GM19193 (cell line): ENCODE results near the gene COL5A1.

Experiments used
- POLR2A ChIP-seq: IDR thresholded peaks from 4 replicates; pipeline ENCODE4 v1.6.1; 2011; ENCODE audit not compliant: insufficient read depth, insufficient read length; ENCODE audit errors: extremely low read depth

The COL5A1 gene

DNA sequence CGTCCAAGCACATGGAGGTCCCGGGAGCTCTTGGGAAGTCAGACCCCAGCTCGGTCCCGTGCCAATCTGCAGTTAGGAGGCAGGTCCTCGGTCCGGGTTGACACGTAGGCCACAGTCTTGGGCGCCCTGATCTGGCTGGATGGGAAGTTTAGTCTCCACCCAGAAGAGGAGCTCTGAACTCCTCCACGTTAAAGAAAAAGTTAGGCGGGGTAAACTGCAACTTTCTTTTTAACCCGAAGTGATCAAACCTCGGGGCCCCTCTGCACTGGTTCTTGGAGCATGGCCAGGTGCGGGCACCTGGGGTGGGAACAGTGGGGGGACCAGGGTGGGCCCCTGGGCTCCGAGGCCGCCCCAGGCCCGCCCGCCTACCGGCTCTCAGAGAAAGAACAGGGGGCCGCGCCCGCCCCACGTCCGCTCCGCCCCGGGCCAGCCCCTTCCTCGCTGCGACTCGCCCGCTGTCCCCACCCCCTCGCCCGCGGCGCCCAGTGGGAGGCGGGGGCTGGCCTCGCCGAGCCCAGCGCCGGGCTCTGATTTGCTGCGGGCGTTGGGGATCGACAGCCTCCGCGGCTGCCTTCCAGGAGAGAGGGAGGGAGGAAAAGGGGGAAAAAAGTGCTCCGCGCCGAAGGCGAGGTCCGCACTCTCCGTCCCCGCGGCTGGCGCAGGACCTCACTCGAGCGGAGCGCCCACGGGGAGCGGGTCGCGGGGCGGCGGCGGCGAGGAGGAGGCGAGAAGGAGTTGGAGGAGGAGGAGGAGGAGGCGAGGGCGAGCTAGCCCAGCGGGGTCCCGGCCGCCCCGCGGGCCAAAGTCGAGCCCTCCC is at the start of gene COL5A1:
TSS of gene COL5A1 (plus strand) at position 631 of the 817 bp plus-strand sequence. CDS start 385 bp downstream, outside the sequence.
- no peak for TF ChIP-seq POLR2A

DNA sequence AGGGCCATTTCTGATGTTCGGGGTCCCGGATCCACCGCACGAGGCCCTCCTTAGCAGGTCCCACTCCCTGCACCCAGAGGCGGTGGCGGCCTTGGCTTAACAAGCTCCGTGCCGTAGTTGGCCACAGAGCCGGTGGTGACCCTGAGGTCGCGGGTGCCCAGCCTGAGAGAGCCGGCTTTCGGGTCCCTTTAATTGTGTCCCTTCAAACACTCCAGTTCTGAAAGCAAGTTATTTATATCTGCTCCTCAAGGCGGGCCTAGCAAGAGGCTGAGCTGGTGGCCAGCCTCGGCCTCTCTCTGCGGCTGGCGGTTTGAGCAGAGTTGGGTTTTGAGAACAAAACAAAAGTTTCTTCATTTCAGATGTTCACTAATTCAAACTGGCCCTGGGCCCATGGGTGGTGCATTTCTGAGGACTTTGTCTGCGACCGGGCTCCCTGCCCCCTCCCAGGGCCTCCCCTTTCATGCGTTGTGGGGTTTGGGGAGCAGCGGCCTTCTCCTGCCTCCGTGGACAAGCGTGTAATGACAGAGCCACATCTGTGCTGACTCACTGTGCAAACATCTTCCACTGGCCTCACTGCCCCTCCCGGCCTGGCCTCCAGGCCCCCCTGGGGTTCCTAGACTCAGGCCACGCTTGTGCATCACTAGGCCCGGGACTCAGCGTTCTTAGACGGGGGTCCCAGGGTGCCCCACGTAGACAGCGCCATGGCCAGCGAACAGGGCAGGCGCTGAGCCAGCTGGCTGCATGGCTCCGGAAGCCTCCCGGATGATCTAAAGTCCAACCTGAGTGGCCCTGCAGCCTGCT is 49.4 kb upstream of the COL5A1 start:
- no peak for TF ChIP-seq POLR2A

DNA sequence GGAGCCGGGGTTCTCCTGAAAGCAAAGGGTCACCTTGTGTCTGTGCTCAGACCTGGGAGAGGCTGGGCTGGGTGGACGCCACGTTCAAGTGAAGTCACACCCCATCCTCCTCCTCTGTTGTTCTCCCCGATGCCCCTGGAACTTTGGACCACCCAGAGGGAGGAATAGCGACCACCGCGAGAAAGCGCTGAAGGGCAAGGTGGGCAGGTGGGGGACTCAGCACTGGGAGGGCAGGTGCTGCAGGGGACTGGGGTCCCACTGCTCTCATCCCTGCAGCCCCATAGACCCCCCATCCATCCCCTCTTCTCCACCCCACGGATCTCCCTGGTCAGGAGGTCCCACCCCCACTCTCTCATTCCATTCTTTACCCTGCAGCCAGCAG is 48.8 kb upstream of the COL5A1 start:
- no peak for TF ChIP-seq POLR2A

DNA sequence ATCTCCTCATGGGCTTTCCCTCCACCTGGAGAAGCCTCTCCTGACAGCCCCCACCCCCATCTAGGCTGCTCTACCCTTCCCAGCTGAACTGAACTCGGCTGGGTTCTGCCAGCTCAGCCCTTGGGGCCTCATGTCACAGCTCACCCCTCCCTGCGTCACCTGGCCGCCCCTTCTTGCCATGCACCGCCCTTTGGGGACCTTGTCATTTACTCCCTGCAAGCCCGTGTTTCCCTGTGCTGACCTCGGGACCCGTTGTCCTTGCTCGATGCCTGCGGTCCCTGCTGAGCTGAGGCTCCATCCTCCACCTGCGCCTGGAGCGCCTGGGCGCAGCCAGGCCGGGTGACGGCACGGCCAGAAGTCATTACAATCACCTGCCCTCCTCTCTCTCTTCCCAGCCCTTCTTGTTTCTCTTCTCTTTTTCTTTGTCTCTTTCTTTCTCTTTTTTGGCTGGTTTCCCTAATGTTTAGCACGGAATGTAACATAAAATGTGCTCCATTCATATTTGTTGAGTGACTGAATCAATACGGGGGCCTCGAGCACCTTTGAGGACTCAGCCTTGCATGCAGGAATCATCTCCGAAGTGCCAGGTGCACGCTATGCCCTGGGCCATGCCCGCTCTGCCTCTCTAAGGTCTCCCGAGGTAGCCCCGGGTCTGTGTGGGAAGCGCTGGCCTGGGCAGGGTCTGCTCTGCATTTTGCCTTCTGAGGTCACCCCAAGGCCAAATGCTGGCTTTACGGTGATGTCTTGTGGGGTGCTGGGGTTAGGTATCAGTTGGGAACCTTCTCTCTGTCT is 48.1 kb upstream of the COL5A1 start:
- TF ChIP-seq POLR2A: no peak

DNA sequence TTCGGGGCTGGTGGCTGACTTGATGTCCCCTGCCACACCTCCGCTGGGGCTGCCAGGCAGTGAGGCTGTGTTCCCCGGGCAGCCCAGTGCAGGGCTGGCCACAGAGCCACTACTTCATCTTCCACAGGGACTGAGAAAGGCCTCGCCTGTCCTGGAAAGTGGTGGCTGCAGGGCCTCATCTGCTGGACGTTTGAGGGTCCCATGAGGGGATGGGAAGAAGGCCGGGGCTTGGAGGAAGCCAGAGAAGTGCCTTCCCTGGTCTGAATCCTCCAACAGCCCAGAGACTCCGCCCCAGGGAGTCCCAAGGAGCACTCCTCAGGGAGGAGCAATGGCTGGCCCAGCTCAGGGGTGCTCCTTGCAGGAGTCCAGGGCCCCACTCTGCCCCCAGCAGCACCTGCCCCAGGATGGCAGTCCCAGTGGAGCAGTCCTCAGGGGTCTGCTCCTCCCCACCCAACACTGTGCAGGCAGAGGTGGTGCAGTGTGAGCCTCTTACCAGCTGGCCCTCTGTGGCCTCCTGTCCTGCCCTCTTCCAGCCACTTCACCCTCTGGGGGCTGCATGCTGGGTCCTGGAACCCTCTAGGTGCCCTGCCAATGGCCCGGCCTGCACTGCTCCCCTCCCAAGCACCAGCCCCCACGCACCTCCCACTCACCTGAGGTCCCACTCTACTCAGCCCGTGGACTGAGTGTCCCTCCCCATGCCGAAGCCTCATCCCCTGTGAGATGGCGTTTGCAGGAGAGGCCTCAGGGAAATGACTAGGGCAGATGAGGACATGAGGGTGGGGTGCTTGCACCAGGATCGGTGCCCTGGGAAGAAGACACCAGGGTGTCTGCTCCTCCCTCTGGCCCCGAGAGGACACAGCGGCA is 47.3 kb upstream of the COL5A1 start:
- TF ChIP-seq POLR2A: no peak

DNA sequence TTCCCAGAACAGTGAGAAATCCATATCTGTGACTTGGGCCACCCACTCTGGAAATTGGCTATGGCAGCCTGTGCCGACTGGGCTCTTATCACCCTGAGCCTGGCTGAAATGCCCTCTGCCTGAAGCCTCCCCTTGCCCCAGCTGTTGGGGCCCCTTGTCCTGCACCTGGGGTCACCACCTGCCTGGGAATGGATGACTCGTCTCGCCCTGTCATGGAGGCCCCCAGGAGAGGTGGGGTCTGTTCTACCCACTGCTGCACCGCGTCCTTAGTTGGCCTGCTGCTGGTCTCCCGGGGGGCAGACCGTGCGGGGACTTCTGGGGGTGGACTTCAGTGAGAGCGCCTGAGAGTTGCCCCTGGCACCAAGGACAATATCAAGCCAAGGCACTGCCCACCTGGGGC is 46.6 kb upstream of the COL5A1 start:
- TF ChIP-seq POLR2A: no peak

DNA sequence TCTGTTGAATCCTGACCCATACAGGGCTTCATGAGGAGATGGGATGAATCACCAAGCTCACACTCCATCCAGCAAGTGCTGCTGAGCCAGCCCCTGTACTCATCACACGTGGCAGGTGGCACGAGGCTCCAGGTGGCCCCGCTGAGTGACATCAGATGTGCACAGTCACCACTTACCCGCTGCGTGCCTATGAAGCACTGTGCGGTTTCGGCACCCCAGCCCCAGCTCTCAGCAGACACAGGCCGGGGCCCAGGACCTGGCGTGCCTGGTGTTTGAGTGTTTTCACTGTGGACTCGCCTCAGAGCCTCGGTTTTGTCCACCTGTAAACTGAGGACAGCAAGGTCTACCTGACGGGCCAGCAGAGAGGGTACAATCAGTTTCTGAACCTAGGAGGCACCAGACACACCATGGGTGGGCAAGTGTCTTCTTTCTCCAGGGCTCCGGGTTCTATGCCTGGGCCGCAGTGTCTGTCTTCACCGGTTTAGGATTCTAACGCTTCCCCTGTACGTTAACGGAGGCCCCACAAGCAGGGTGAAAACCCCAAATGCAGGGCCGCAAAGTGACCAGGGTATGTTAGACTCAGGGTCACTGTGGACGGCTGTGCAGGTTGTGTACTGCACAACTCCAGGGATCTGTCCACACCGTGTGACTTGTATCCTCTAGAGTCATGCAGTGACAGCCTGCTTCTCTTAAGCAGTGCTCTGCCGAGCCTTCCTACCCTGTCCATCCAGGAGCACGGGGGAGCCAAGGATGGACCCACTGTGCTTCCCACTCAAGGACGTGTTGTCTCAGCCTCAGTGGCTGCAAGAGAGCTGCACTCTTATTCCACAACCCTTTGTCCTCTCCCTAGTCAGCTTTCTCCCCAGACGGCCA is 44.3 kb upstream of the COL5A1 start:
- TF ChIP-seq POLR2A: no peak

DNA sequence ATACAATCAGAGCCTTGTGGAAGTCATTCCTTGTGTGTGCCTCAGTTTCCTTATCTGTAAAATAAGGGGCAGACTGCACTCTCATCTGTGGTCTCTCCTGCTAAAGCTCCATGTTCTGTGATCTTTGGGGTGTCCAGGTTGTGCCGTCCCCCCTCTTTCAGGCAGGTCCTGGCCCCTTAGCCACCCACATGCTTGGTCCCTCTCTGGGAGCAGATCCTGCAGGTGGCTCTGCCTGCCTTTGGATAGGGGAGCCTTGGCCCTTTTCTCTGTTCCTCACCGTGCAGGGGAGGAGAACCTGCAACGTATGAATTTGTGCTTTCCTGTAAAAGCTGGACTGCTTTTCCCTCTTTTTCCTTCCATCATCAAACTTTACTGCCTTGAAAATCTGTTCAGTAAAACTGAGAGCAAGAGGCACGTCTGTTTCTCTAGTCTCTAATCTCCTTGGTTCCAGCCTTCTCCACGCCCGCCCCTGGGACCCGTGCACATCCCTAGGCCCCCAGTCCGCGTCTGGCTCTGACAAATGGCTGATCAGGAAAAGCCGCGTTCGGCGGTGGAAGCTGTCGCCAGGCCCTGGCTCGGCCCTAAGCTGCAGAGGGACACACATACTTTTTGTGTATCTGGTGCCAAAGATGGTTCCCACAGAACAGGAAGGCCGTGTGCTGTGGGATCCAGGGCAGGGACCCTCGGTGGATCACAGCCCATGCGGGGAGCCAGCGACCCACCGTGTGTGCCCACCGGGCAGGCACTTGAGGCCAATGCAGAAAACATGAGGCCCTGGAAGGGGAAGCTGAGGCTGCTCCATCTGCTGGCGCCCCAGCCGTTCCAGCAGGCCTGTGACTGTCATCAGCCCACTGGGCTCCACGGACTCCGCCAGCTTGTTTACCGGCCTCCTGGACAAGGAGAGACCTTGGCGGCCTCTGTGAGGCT is 43.4 kb upstream of the COL5A1 start:
- TF ChIP-seq POLR2A: no peak

DNA sequence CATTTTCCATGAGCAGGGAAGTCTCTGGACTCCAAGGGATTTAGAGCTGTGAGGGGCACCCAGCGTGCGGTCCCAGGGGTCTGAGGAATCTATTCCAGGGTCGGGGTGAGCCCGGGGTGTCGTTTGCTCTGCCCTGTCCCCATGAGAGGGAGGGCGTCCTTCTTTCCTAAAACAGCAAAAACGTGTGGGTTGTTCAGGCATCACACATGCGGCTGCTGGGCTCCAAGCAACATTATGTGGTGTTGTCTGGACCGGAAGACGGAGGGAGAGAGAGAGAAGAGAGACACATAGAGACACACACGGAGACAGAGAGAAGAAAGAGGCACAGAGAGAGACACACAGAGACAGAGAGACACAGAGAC is 42.7 kb upstream of the COL5A1 start:
- no peak for TF ChIP-seq POLR2A

DNA sequence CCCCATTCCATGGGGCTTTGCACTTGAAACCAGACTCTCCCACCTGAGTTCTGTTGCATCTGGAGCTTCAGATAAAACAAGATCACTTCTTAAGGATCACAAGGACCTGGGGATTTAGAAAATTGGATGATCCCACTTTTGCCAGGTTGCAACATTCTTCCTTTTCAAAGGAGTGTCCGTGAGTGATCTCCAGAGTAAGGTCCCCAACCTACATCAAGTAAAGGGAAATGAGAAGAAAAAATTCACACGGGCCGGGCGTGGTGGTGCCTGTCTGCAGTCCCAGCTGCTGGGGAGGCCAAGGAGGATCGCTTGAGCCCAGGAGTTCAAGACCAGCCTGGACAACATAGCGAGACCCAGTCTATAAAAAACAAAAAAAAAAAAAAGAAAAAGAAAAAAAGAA is 41.2 kb upstream of the COL5A1 start:
- TF ChIP-seq POLR2A: no peak

DNA sequence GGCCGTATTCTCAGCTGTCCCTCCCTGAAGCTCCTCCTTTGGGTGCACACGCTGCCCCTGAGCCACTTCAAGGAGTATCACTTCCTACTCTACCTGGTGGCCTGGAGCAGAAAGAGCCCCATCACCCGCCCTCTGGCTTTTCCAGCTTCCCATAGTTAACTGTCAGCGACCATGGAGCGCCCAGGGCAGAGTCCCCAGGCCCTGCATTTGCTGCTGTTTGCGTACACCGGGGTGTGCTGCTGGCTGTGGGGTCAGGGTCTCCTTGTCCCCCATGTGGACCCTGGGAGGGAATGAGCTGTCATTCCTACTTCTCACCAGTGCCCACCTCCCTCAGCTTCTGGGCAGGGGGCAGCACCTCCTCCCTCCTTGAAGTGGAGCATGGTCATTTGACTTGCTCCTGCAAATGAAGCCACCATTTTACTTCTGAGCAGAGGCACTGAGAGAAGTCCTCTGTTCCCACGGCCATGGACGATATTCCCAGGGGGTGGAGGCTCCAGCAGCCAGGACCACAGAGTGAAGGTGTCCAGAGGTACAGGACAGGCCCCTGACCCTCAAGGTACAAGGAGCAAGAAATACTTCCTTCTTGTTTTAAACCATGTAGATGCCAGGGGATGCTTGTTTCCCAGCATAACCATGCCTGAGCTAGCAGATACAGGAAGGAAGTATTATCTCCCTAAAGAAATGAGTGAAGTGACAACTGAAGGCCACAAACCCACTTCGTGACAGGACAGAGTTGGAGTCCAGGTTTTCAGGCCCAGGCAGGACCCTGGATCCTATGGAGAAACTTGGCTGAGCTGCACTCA is 40.6 kb upstream of the COL5A1 start:
- TF ChIP-seq POLR2A: no peak

DNA sequence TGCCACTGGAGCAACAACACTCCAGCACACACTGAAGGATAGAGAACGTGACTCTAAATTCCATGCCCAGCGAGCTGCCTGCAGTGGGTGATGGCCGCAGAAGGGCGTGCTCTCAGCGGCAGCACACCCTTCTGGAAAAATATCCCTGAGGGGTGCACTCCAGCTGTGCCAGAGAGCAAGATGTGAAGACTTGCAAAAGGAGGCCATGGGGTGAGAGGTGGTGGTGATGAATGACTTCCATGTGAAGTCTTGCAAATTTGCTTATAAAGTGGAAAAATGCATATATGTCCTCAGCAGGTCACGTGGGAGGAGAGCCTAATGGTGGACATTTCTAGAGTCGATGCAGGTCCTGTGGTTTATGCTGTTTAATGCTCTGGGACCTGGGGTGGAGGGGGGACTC is 39.8 kb upstream of the COL5A1 start:
- no peak for TF ChIP-seq POLR2A
